PC-9 (cell line): ENCODE data around the gene PHACTR1. TPM values are rescaled to one million over a fixed set of nuclear protein-coding genes. Genes with fewer than 3 reads are reported as not detected.

Source experiments
- BruUV-seq: library from RNA; stranded (reverse); fragments of 400-500 nt; replicated peaks from 2 replicates; lab custom pipeline; 2021; lab: Mats Ljungman, UMichigan
- CTCF ChIA-PET: fragments of 300-600 bp; sonication (Branson Sonifier 250); formaldehyde crosslinking; loops from one replicate; lab custom pipeline; 2022; ENCODE audit warnings: antibody characterized with exemption; lab: Charles Lee
- POLR2A ChIA-PET: fragments of 300-600 bp; sonication (Branson Sonifier 250); formaldehyde crosslinking; loops from one replicate; lab custom pipeline; 2022; ENCODE audit warnings: antibody characterized with exemption; ENCODE audit not compliant: unreplicated experiment; lab: Charles Lee
- DNase-seq, 2 experiments: peaks; one replicate each; pipeline versions ENCODE4 v3.0.0 to v3.0.0-alpha.2; 2015 to 2022; ENCODE audit warnings: mixed read lengths in 1 of 2
- H2AFZ ChIP-seq: fragments of 200-600 bp; sonication (generic); 2 replicates; pipeline ENCODE4 v1.8.1; 2017; ENCODE audit warnings: antibody characterized with exemption
- H3F3A ChIP-seq: fragments of 200-600 bp; sonication (generic); 2 replicates; pipeline ENCODE4 v1.8.1; 2017; ENCODE audit warnings: antibody characterized with exemption, mild to moderate bottlenecking, low read depth; ENCODE audit not compliant: insufficient read depth
- H3K27ac ChIP-seq: fragments of 200-600 bp; sonication (generic); 2 replicates; pipeline ENCODE4 v1.6.1; 2016; ENCODE audit warnings: mixed run types
- H3K27me3 ChIP-seq: fragments of 200-600 bp; sonication (generic); 2 replicates; pipeline ENCODE4 v1.6.1; 2016; ENCODE audit warnings: low read depth, mixed run types; ENCODE audit not compliant: insufficient read depth
- H3K36me3 ChIP-seq: fragments of 200-600 bp; sonication (generic); 2 replicates; pipeline ENCODE4 v1.6.1; 2016; ENCODE audit warnings: low read depth, mixed run types
- H3K4me1 ChIP-seq: fragments of 200-600 bp; sonication (generic); replicated peaks from 2 replicates; pipeline ENCODE4 v1.6.1; 2016; ENCODE audit warnings: mixed run types; ENCODE audit not compliant: insufficient read depth
- H3K4me2 ChIP-seq: fragments of 200-600 bp; sonication (generic); 2 replicates; pipeline ENCODE4 v1.6.1; 2017; ENCODE audit warnings: mixed run types
- H3K4me3 ChIP-seq: fragments of 200-600 bp; sonication (generic); 2 replicates; pipeline ENCODE4 v1.6.1; 2016; ENCODE audit warnings: mixed run types
- H3K79me2 ChIP-seq: fragments of 200-600 bp; sonication (generic); 2 replicates; pipeline ENCODE4 v1.6.1; 2017; ENCODE audit warnings: low read depth, mixed run types
- H3K9me2 ChIP-seq: fragments of 200-600 bp; sonication (generic); 2 replicates; pipeline ENCODE4 v1.8.1; 2017; ENCODE audit warnings: mild to moderate bottlenecking; ENCODE audit not compliant: insufficient read depth
- H3K9me3 ChIP-seq: fragments of 200-600 bp; sonication (generic); 2 replicates; pipeline ENCODE4 v1.8.1; 2016; ENCODE audit warnings: low read depth; ENCODE audit not compliant: insufficient read depth
- H4K20me1 ChIP-seq: fragments of 200-600 bp; sonication (generic); 2 replicates; pipeline ENCODE4 v1.8.1; 2017; ENCODE audit not compliant: insufficient read depth
- EZH2 ChIP-seq: fragments of 200-600 bp; sonication (generic); IDR thresholded peaks from 2 replicates; pipeline ENCODE4 v1.8.0; 2017; ENCODE audit warnings: antibody characterized with exemption, low read depth
- intact Hi-C: fragments of 100-400 bp; cut with micrococcal nuclease; formaldehyde crosslinking; loops from one replicate; pipeline ENCODE4 v1.10.0; 2022; ENCODE audit not compliant: unreplicated experiment
- total RNA-seq: library from RNA; stranded (reverse); gene quantifications from 2 replicates; pipeline ENCODE4 v1.2.3, GENCODE V29; 2021
- TF ChIP-seq, protein P1 (sequence below): fragments of 200-600 bp; sonication (generic); conservative IDR thresholded peaks from 2 replicates; pipeline ENCODE4 v1.6.1; 2017; ENCODE audit warnings: mixed run types, antibody characterized with exemption, mild to moderate bottlenecking, moderate library complexity

PHACTR1 gene
- total RNA-seq, 1 experiment from 2014 or later = not detected

DNA sequence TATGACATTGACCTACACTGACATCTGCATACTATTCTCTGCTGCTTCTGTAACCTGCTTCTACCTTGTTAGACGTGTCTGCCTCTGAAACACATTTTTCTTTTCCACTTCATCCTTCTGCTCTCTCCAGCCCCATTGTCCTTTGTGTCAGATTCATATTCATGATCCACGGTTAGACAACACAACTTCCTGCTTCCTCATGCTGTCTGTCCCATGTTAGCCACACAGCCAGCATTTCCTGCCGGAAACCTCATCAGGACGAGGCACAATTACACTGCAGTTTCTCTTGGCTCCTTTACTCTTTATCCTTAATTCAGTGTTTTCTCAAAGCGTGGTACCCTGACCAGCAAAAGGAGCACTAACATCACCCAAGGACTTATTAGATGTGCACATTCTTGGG lies 461.5 kb downstream of the PHACTR1 start:
- Histone ChIP-seq H4K20me1 (no peaks in the 10 kb centered on the region), H3K9me3 (no peaks in the 10 kb centered on the region), H3K36me3 (no peaks in the 10 kb centered on the region), H3K4me1 (no peaks in the 10 kb centered on the region), H3K4me3 (no peak overlapping the region), H3F3A (no peaks in the 10 kb centered on the region), H3K27ac (no peak overlapping the region), H2AFZ (no peak overlapping the region), H3K4me2 (no peak overlapping the region), H3K27me3 (peaks cover 64% of the 10 kb centered on the region), H3K9me2 (no peaks in the 10 kb centered on the region), H3K79me2 (no peaks in the 10 kb centered on the region)
- TF ChIP-seq EZH2 = no peak
- TF ChIP-seq, protein P1, sequence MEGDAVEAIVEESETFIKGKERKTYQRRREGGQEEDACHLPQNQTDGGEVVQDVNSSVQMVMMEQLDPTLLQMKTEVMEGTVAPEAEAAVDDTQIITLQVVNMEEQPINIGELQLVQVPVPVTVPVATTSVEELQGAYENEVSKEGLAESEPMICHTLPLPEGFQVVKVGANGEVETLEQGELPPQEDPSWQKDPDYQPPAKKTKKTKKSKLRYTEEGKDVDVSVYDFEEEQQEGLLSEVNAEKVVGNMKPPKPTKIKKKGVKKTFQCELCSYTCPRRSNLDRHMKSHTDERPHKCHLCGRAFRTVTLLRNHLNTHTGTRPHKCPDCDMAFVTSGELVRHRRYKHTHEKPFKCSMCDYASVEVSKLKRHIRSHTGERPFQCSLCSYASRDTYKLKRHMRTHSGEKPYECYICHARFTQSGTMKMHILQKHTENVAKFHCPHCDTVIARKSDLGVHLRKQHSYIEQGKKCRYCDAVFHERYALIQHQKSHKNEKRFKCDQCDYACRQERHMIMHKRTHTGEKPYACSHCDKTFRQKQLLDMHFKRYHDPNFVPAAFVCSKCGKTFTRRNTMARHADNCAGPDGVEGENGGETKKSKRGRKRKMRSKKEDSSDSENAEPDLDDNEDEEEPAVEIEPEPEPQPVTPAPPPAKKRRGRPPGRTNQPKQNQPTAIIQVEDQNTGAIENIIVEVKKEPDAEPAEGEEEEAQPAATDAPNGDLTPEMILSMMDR = no peak
- CTCF ChIA-PET = no interaction called here
- intact Hi-C loops = no loop called here
- POLR2A ChIA-PET = no interaction called here
- BruUV-seq = no TSS peak
- no peak for DNase-seq

DNA sequence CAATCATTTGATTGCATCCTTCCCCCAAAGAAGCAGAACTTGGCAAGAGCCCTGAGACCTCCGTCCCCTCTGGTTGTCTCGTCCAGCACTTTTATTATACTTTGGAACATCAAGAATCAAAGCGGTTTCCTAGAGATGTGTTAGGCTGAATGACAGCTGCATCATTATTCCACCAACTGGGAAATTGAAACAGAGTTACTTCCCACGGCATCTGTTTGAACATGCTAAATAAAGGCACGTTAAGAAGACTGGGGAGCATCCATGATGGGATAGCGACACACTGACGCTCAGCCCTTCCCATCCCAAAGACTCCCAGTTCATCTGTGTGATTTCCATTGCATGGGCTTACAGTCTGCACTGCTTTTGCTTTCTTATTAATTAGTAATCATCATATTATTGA lies 464.0 kb downstream of the PHACTR1 start:
- Histone ChIP-seq H3K9me3 (no peaks in the 10 kb centered on the region), H3K27me3 (peaks cover 64% of the 10 kb centered on the region), H3K4me1 (no peaks in the 10 kb centered on the region), H3K4me3 (no peak overlapping the region), H2AFZ (no peak overlapping the region), H3K36me3 (no peaks in the 10 kb centered on the region), H4K20me1 (no peaks in the 10 kb centered on the region), H3K9me2 (no peaks in the 10 kb centered on the region), H3K79me2 (no peaks in the 10 kb centered on the region), H3K4me2 (no peak overlapping the region), H3F3A (no peaks in the 10 kb centered on the region), H3K27ac (no peak overlapping the region)
- no TSS peak for BruUV-seq
- TF ChIP-seq, protein P1 = no peak
- TF ChIP-seq EZH2 = no peak
- ChIA-PET POLR2A (no interaction called here), CTCF (no interaction called here)
- intact Hi-C loops = no loop called here
- DNase-seq = no peak

DNA sequence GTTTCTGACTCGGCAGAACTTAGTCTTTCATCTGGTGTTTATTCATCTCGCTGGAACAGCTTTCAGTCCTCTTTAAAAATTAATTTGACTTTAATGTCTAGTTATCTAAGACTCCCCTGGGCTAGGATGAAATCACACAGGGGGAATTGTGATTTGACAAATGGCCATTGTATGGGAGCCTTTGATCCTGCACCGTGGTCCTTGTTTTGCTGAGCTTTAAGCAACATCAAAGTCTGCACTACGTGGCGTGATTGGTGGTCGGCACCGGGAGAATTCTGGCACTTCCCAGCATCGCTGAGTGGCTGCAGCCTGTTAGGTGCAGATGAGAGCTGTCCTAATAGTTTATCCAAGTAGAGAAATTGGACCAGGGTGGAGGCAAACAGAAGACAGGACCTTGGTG lies 464.8 kb downstream of the PHACTR1 start:
- BruUV-seq = no TSS peak
- no peak overlapping the region for H2AFZ ChIP-seq
- POLR2A ChIA-PET = no interaction called here

More for the DNA sequence above, 464.8 kb downstream of the PHACTR1 start:
- Histone ChIP-seq H3K36me3 (no peaks in the 10 kb centered on the region), H3K9me2 (no peaks in the 10 kb centered on the region), H3K4me2 (no peak overlapping the region), H3K27ac (no peak overlapping the region), H3K27me3 (peaks cover 69% of the 10 kb centered on the region), H3K4me3 (no peak overlapping the region), H3F3A (no peaks in the 10 kb centered on the region), H3K4me1 (no peaks in the 10 kb centered on the region), H3K9me3 (no peaks in the 10 kb centered on the region), H4K20me1 (no peaks in the 10 kb centered on the region), H3K79me2 (no peaks in the 10 kb centered on the region)
- CTCF ChIA-PET = no interaction called here
- no peak for DNase-seq
- intact Hi-C loops = no loop called here
- TF ChIP-seq, protein P1 = no peak
- no peak for TF ChIP-seq EZH2
